OCI-LY3 (cell line): ENCODE measurements around the gene FAM43A.
A peak's percentile ranks its signal among the peaks of the same experiment; 100 is the strongest.

Experiments
- H2AFZ ChIP-seq: fragments of 200-600, 300-600 bp; shearing (Covaris generic); 2 replicates; pipeline ENCODE4 v1.6.0; 2014; ENCODE audit warnings: antibody characterized with exemption, low read depth, low read length
- H3K27ac ChIP-seq: fragments of 200-600, 300-600 bp; sonication (generic); 2 replicates; pipeline ENCODE4 v1.5.1; 2014; ENCODE audit warnings: mild to moderate bottlenecking, low read length, moderate library complexity, mixed read lengths
- H3K27me3 ChIP-seq: fragments of 200-600, 300-600 bp; sonication (generic); 2 replicates; pipeline ENCODE4 v1.6.1; 2014; ENCODE audit warnings: low read depth, low read length, mixed read lengths
- H3K36me3 ChIP-seq: fragments of 200-600, 300-600 bp; sonication (generic); replicated peaks from 2 replicates; pipeline ENCODE3; 2014; ENCODE audit warnings: low read depth, low read length, mixed read lengths
- H3K4me1 ChIP-seq: fragments of 300-600, 200-600 bp; sonication (generic); 2 replicates; pipeline ENCODE4 v1.6.1; 2014; ENCODE audit warnings: low read length, mixed read lengths
- H3K4me2 ChIP-seq: fragments of 200-600, 300-600 bp; sonication (generic); 2 replicates; pipeline ENCODE4 v1.6.1; 2014; ENCODE audit warnings: low read length, mixed read lengths
- H3K4me3 ChIP-seq: fragments of 300-600, 200-600 bp; sonication (generic); 2 replicates; pipeline ENCODE4 v1.5.1; 2014; ENCODE audit warnings: antibody characterized with exemption, mild to moderate bottlenecking, low read length, moderate library complexity
- H3K79me2 ChIP-seq: fragments of 300-600, 200-600 bp; shearing (Covaris generic); 2 replicates; pipeline ENCODE4 v1.6.1; 2014; ENCODE audit warnings: mild to moderate bottlenecking, low read length, mixed read lengths
- H3K9ac ChIP-seq: fragments of 300-600, 200-600 bp; shearing (Covaris generic); 2 replicates; pipeline ENCODE4 v1.6.0; 2014; ENCODE audit warnings: mild to moderate bottlenecking, low read length, moderate library complexity
- H3K9me3 ChIP-seq: fragments of 200-600, 300-600 bp; shearing (Covaris generic); 2 replicates; pipeline ENCODE4 v1.6.1; 2014; ENCODE audit warnings: low read length, mixed read lengths; ENCODE audit not compliant: insufficient read depth
- H4K20me1 ChIP-seq: fragments of 200-600, 300-600 bp; sonication (generic); 2 replicates; pipeline ENCODE4 v1.6.1; 2016; ENCODE audit warnings: low read length, mixed read lengths; ENCODE audit not compliant: insufficient read depth
- EZH2phosphoT487 ChIP-seq: fragments of 200-600 bp; shearing (Covaris generic); IDR thresholded peaks from 2 replicates; pipeline ENCODE4 v1.6.1; 2018; ENCODE audit warnings: antibody characterized with exemption, mixed run types, low read depth
- TF ChIP-seq, protein P1 (sequence below): fragments of 200-600, 300-600 bp; sonication (generic); IDR thresholded peaks from 2 replicates; pipeline ENCODE4 v1.5.1; 2014; ENCODE audit warnings: antibody characterized with exemption, low read length, low read depth

The FAM43A gene, protein sequence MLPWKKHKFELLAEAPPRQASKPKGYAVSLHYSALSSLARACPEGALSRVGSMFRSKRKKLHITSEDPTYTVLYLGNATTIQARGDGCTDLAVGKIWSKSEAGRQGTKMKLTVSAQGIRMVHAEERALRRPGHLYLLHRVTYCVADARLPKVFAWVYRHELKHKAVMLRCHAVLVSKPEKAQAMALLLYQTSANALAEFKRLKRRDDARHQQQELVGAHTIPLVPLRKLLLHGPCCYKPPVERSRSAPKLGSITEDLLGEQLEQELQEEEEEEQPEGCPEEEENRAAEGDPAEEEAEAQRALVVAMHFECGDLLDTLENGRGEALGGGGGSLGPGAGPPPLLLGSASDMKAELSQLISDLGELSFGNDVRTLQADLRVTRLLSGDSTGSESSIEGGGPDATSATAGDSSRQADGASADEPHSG

GRCh38 chr3:194685718-194686413 lies at the start of gene FAM43A:
FAM43A (plus strand) TSS chr3:194685883; CDS start chr3:194686827, 944 bp downstream.
- no peaks in the 10 kb centered on the region for H3K9me3 ChIP-seq
- no peaks in the 10 kb centered on the region for H3K36me3 ChIP-seq
- peaks cover 30% of the 10 kb centered on the region for H3K4me1 ChIP-seq
- peak within 1 kb of the TSS; percentile 63 for H3K4me2 ChIP-seq
- H3K4me3 ChIP-seq: peak within 1 kb of the TSS; percentile 81
- no peaks in the 10 kb centered on the region for H4K20me1 ChIP-seq
- H3K9ac ChIP-seq: peak within 1 kb of the TSS; percentile 56
- peak within 1 kb of the TSS; percentile 66 for H2AFZ ChIP-seq
- no peak within 1 kb of the TSS for H3K27ac ChIP-seq
- no peaks in the 10 kb centered on the region for H3K27me3 ChIP-seq
- TF ChIP-seq EZH2phosphoT487: no peak
- TF ChIP-seq, protein P1, sequence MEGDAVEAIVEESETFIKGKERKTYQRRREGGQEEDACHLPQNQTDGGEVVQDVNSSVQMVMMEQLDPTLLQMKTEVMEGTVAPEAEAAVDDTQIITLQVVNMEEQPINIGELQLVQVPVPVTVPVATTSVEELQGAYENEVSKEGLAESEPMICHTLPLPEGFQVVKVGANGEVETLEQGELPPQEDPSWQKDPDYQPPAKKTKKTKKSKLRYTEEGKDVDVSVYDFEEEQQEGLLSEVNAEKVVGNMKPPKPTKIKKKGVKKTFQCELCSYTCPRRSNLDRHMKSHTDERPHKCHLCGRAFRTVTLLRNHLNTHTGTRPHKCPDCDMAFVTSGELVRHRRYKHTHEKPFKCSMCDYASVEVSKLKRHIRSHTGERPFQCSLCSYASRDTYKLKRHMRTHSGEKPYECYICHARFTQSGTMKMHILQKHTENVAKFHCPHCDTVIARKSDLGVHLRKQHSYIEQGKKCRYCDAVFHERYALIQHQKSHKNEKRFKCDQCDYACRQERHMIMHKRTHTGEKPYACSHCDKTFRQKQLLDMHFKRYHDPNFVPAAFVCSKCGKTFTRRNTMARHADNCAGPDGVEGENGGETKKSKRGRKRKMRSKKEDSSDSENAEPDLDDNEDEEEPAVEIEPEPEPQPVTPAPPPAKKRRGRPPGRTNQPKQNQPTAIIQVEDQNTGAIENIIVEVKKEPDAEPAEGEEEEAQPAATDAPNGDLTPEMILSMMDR: no peak
- no peaks in the 10 kb centered on the region for H3K79me2 ChIP-seq

DNA sequence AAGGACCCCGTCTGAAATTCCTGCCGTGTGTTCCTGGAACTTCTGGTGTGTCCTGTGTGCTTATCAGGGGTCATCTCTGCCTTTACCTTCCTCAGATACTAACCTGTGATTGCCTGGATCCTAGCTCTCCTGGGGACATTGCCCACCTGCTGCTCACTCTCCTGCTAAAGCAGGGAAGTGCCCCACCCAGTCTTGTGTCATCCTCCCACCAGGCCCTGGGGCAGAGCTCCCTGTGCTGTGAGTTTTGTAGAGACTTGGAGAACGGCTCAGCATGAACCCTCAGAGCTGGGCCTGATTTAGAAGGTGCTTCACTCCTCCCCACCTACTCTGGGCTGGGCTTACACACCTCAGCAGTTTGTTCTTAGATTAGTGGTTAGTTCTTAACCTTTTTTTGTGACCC lies 48.6 kb upstream of the FAM43A start:
- Histone ChIP-seq H3K4me3 (no peak overlapping the region), H3K9me3 (no peaks in the 10 kb centered on the region), H3K4me2 (no peak overlapping the region), H3K79me2 (no peaks in the 10 kb centered on the region), H3K27ac (no peak overlapping the region), H3K36me3 (peaks cover 17% of the 10 kb centered on the region), H3K9ac (no peak overlapping the region), H3K4me1 (peaks cover 4% of the 10 kb centered on the region; the same call in 1 of the 2 replicates), H3K27me3 (no peaks in the 10 kb centered on the region), H4K20me1 (no peaks in the 10 kb centered on the region), H2AFZ (no peak overlapping the region)
- TF ChIP-seq, protein P1: no peak
- TF ChIP-seq EZH2phosphoT487: no peak

DNA sequence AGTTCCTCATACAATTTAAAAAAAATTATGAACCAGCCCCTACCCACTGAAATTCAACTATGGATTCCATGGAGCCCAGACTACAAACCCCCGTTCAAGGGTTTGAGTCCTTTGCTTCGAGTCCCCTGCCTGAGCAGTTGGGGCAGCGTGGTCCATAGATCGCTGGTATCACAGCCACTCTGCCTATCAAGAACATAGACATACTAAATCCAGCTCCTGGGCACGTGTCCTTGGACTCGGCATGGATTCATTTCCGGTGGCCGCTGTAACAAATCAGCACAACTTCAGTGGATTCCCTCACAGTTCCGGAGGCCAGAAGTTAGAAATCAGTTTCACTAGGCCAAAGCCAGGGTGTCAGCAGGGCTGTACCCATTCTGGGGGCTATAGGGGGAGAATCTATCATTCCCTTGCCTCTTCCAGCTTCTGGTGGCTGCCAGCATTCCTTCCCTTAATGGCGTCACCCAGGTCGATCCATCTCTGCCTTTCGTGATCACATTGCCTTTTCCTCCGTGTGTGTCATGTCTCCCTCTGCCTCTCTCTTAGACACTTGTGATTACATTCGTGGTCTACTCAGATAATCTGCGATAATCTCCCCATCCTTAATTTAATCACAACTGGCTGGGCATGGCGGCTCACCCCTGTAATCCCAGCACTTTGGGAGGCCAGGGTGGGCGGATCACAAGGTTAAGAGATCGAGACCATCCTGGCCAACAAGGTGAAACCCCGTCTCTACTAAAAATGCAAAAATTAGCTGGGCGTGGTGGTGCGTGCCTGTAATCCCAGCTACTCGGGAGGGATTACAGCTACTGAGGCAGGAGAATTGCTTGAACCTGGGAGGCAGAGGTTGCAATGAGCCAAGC lies 47.9 kb upstream of the FAM43A start:
- Histone ChIP-seq H2AFZ (no peak overlapping the region), H3K9me3 (no peaks in the 10 kb centered on the region), H3K4me3 (no peak overlapping the region), H3K4me1 (no peaks in the 10 kb centered on the region), H3K36me3 (peaks cover 20% of the 10 kb centered on the region), H3K9ac (no peak overlapping the region), H3K79me2 (no peaks in the 10 kb centered on the region), H3K27ac (no peak overlapping the region), H3K27me3 (no peaks in the 10 kb centered on the region), H3K4me2 (no peak overlapping the region), H4K20me1 (no peaks in the 10 kb centered on the region)
- TF ChIP-seq, protein P1: no peak
- TF ChIP-seq EZH2phosphoT487: no peak
